Ascending aorta (tissue), 2 donors: Measurements from ENCODE around the gene DHRSX. TPM values are rescaled to one million over a fixed set of nuclear protein-coding genes. Genes with fewer than 3 reads are reported as not detected.
"Not testable (repeated sequence)": the region's sequence is repeated elsewhere in the genome, so short reads cannot be mapped to it uniquely, and the experiment has no call there.

Experiments used
- DNase-seq, 2 donors: peaks; one replicate each; pipeline ENCODE4 v3.0.0-alpha.2; 2019; ENCODE audit warnings: low spot score in 2 of 2
- H3K27ac ChIP-seq, 2 donors: fragments of 200-600 bp; sonication (generic); one replicate each; pipeline ENCODE4 v1.5.1; 2016 to 2017; ENCODE audit warnings: mild to moderate bottlenecking in 1 of 2
- H3K27me3 ChIP-seq: fragments of 200-600 bp; sonication (generic); one replicate; pipeline ENCODE4 v1.5.1; 2017
- H3K36me3 ChIP-seq, 2 donors: fragments of 200-600 bp; sonication (generic); one replicate each; pipeline ENCODE4 v1.5.1; 2016
- H3K4me1 ChIP-seq, 2 donors: fragments of 200-600 bp; sonication (generic); one replicate each; pipeline ENCODE4 v1.5.1; 2016 to 2017; ENCODE audit warnings: mild to moderate bottlenecking in 1 of 2
- H3K4me3 ChIP-seq, 2 donors: fragments of 200-600 bp; sonication (generic); one replicate each; pipeline ENCODE4 v1.5.1; 2016 to 2017; ENCODE audit warnings: mild to moderate bottlenecking in 1 of 2
- H3K9me3 ChIP-seq, 2 donors: fragments of 200-600 bp; sonication (generic); one replicate each; pipeline ENCODE4 v1.5.1; 2016
- CTCF ChIP-seq, 3 experiments: fragments of 200-600 bp in 2 of 3; fragments of 450-650 bp in 1 of 3; sonication (generic) in 2 of 3; IDR thresholded peaks; one replicate each; pipeline ENCODE4 v1.5.1; 2016 to 2019; ENCODE audit warnings: antibody characterized with exemption in 3 of 3, mild to moderate bottlenecking in 1 of 3, moderate library complexity in 1 of 3
- intact Hi-C: fragments of 100-400 bp; cut with DNase I; formaldehyde crosslinking; loops from one replicate; pipeline ENCODE4 v1.15.1; 2023
- total RNA-seq: library from RNA; depleted of rRNA; stranded (reverse); fragments of >200 nt; gene quantifications from one replicate; pipeline ENCODE4 v1.1.0, GENCODE V29; 2016

The DHRSX gene
- total RNA-seq, 1 donor from 2014 or later, result 13.4 TPM

- DNase-seq, result no peak
- peaks cover 0 to 64% of the 10 kb centered on the region in 2 donors for H3K9me3 ChIP-seq
- no peaks in the 10 kb centered on the region for H3K27me3 ChIP-seq
- no peaks in the 10 kb centered on the region for H3K4me1 ChIP-seq
- H3K4me3 ChIP-seq, result no peak overlapping the region
- H3K27ac ChIP-seq, result no peak overlapping the region
- intact Hi-C loops, result no loop called here
- no peak for TF ChIP-seq CTCF (IDR thresholded peaks at IDR 0.05)
- H3K36me3 ChIP-seq, result peaks cover 19 to 44% of the 10 kb centered on the region in 2 donors
These were observed 279.8 kb downstream of the DHRSX start for GRCh38 chrX:2220829-2221567.

GRCh38 chrX:2220296-2220695, 280.5 kb downstream of the DHRSX start:
- no peak overlapping the region for H3K4me3 ChIP-seq
- H3K9me3 ChIP-seq, result peaks cover 0 to 64% of the 10 kb centered on the region in 2 donors
- H3K36me3 ChIP-seq, result peaks cover 19 to 44% of the 10 kb centered on the region in 2 donors
- no peak overlapping the region for H3K27ac ChIP-seq
- DNase-seq, result no peak
- TF ChIP-seq CTCF (IDR thresholded peaks at IDR 0.05), result no peak
- no peaks in the 10 kb centered on the region for H3K4me1 ChIP-seq
- intact Hi-C loops, result no loop called here
- H3K27me3 ChIP-seq, result no peaks in the 10 kb centered on the region

GRCh38 chrX:2214138-2214823, 286.5 kb downstream of the DHRSX start:
- H3K27ac ChIP-seq, intact Hi-C loops, H3K27me3 ChIP-seq, H3K4me3 ChIP-seq, H3K36me3 ChIP-seq, DNase-seq, H3K4me1 ChIP-seq: not testable (repeated sequence)
- H3K9me3 ChIP-seq, result peaks cover 0 to 41% of the 10 kb centered on the region in 2 donors

GRCh38 chrX:2211667-2212066, 289.1 kb downstream of the DHRSX start:
- DNase-seq, H3K4me3 ChIP-seq, H3K27ac ChIP-seq, H3K36me3 ChIP-seq, intact Hi-C loops, H3K27me3 ChIP-seq, H3K4me1 ChIP-seq: not testable (repeated sequence)
- peaks cover 0 to 18% of the 10 kb centered on the region in 2 donors for H3K9me3 ChIP-seq

- no peaks in the 10 kb centered on the region for H3K27me3 ChIP-seq
- DNase-seq, result no peak
- no peak for TF ChIP-seq CTCF (IDR thresholded peaks at IDR 0.05)
- no peak overlapping the region for H3K27ac ChIP-seq
- H3K4me3 ChIP-seq, result no peak overlapping the region
- no peaks in the 10 kb centered on the region for H3K36me3 ChIP-seq
- no peaks in the 10 kb centered on the region for H3K4me1 ChIP-seq
- H3K9me3 ChIP-seq, result peaks cover 0 to 16% of the 10 kb centered on the region in 2 donors
- intact Hi-C loops, result no loop called here
These were observed 307.5 kb downstream of the DHRSX start for GRCh38 chrX:2193273-2193592.

GRCh38 chrX:2192584-2193272, 308.0 kb downstream of the DHRSX start:
- intact Hi-C loops, result no loop called here
- no peak overlapping the region for H3K27ac ChIP-seq
- peaks cover 0 to 16% of the 10 kb centered on the region in 2 donors for H3K9me3 ChIP-seq
- no peaks in the 10 kb centered on the region for H3K36me3 ChIP-seq
- no peak for DNase-seq
- no peak for TF ChIP-seq CTCF (IDR thresholded peaks at IDR 0.05)
- no peaks in the 10 kb centered on the region for H3K4me1 ChIP-seq
- no peak overlapping the region for H3K4me3 ChIP-seq
- no peaks in the 10 kb centered on the region for H3K27me3 ChIP-seq
